Mucosa of rectum (tissue), 2 donors: ENCODE results near the gene FSCN2.
"Not testable (repeated sequence)": the region's sequence is repeated elsewhere in the genome, so short reads cannot be mapped to it uniquely, and the experiment has no call there.

Source experiments
- H3K27ac ChIP-seq, 2 donors: one replicate each; pipeline ENCODE4 v1.7.0; 2013; ENCODE audit warnings: inconsistent platforms in 2 of 2, low read depth in 2 of 2, low read length in 2 of 2
- H3K27me3 ChIP-seq, 2 donors: one replicate each; pipeline ENCODE4 v1.7.0; 2013; ENCODE audit warnings: low read length in 2 of 2; ENCODE audit not compliant: control insufficient read depth in 2 of 2, insufficient read depth in 2 of 2
- H3K36me3 ChIP-seq, 2 donors: one replicate each; pipeline ENCODE4 v1.7.0; 2013; ENCODE audit warnings: low read length in 2 of 2; ENCODE audit not compliant: control insufficient read depth in 2 of 2, insufficient read depth in 2 of 2
- H3K4me1 ChIP-seq, 2 donors: one replicate each; pipeline ENCODE4 v1.7.0; 2013; ENCODE audit warnings: low read length in 2 of 2, mild to moderate bottlenecking in 1 of 2; ENCODE audit not compliant: control insufficient read depth in 2 of 2, insufficient read depth in 2 of 2
- H3K4me3 ChIP-seq, 2 donors: one replicate each; pipeline ENCODE4 v1.7.0; 2013; ENCODE audit warnings: low read length in 2 of 2
- H3K9ac ChIP-seq, 2 donors: one replicate each; pipeline ENCODE4 v1.7.0; 2013; ENCODE audit warnings: low read length in 2 of 2, low read depth in 1 of 2, mild to moderate bottlenecking in 1 of 2
- H3K9me3 ChIP-seq, 2 donors: one replicate each; pipeline ENCODE4 v1.7.0; 2013; ENCODE audit warnings: low read length in 2 of 2; ENCODE audit not compliant: control insufficient read depth in 2 of 2
- donor health status: healthy.
- donor health status: Normal muscosa, but diverticular disease.

Gene FSCN2

GRCh38 chr17:81578038-81578441 is 49.9 kb downstream of the FSCN2 start:
- Histone ChIP-seq H3K27ac (no peak overlapping the region), H3K27me3 (no peaks in the 10 kb centered on the region), H3K4me1 (peaks cover 0 to 5% of the 10 kb centered on the region in 2 donors), H3K9ac (no peak overlapping the region), H3K36me3 (peaks cover 37 to 46% of the 10 kb centered on the region in 2 donors), H3K4me3 (no peak overlapping the region), H3K9me3 (no peaks in the 10 kb centered on the region)

GRCh38 chr17:81578561-81579225 is 50.5 kb downstream of the FSCN2 start:
- peaks cover 0 to 5% of the 10 kb centered on the region in 2 donors for H3K4me1 ChIP-seq
- no peak overlapping the region for H3K4me3 ChIP-seq
- no peak overlapping the region for H3K27ac ChIP-seq
- H3K36me3 ChIP-seq: peaks cover 41 to 50% of the 10 kb centered on the region in 2 donors
- H3K27me3 ChIP-seq: no peaks in the 10 kb centered on the region
- no peak overlapping the region for H3K9ac ChIP-seq
- H3K9me3 ChIP-seq: no peaks in the 10 kb centered on the region

DNA sequence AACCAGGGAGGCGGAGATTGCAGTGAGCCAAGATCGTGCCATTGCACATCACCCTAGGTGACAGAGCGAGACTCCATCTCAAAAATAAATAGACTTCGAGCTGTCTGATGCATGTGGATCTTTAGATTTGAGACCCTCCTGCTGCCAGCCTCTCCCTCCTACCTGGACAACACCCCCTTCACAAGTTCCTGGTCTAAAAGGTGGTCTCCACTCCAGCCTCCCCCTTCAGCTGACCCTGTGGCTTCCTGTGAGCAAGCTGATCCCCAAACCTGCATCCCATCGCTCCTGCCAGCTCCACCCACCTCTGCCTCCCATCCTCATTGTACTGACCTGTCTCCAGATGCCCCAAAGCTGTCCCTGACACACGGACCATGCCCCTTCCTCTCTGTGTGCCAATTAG is 51.1 kb downstream of the FSCN2 start:
- Histone ChIP-seq H3K9ac (no peak overlapping the region), H3K36me3 (peaks cover 39 to 51% of the 10 kb centered on the region in 2 donors), H3K9me3 (no peaks in the 10 kb centered on the region), H3K27ac (no peak overlapping the region), H3K4me1 (peaks cover 0 to 5% of the 10 kb centered on the region in 2 donors), H3K27me3 (no peaks in the 10 kb centered on the region), H3K4me3 (no peak overlapping the region)

DNA sequence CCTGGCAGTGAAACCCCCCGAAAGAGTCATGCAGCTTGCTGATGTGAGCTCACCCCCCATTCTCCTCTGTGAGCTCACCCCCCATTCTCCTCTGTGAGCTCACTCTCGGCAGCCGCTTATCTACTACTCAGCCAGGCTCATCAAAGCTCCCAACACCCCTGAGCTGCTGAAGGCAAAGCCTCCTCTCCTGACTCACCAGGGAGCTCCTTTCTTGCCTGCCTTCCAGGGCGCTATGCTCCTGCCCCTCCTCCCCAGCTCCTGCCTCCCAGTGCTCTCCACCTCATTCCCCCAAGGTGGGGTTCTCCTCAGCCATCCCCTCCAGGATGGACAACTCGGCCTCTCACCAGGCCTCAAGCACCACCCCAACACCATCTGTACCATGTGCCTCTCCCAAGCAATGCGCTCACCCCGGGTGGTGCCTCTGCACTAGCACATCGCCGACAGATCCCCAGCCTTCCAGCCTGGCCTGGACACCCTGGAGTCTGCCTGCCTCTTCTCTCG is 51.7 kb downstream of the FSCN2 start:
- Histone ChIP-seq H3K4me3 (no peak overlapping the region), H3K9me3 (no peaks in the 10 kb centered on the region), H3K27ac (no peak overlapping the region), H3K4me1 (peaks cover 0 to 5% of the 10 kb centered on the region in 2 donors), H3K36me3 (peaks cover 41 to 51% of the 10 kb centered on the region in 2 donors), H3K9ac (no peak overlapping the region), H3K27me3 (no peaks in the 10 kb centered on the region)

GRCh38 chr17:81580481-81580880 is 52.3 kb downstream of the FSCN2 start:
- no peak overlapping the region for H3K4me3 ChIP-seq
- peaks cover 0 to 5% of the 10 kb centered on the region in 2 donors for H3K4me1 ChIP-seq
- H3K27me3 ChIP-seq: no peaks in the 10 kb centered on the region
- peaks cover 39 to 49% of the 10 kb centered on the region in 2 donors for H3K36me3 ChIP-seq
- H3K9ac ChIP-seq: no peak overlapping the region
- no peak overlapping the region for H3K27ac ChIP-seq
- no peaks in the 10 kb centered on the region for H3K9me3 ChIP-seq

GRCh38 chr17:81581758-81582157 is 53.6 kb downstream of the FSCN2 start:
- no peaks in the 10 kb centered on the region for H3K9me3 ChIP-seq
- H3K27me3 ChIP-seq: no peaks in the 10 kb centered on the region
- no peak overlapping the region for H3K4me3 ChIP-seq
- H3K4me1 ChIP-seq: peaks cover 0 to 5% of the 10 kb centered on the region in 2 donors
- H3K9ac ChIP-seq: no peak overlapping the region
- H3K36me3 ChIP-seq: peaks cover 45 to 52% of the 10 kb centered on the region in 2 donors
- H3K27ac ChIP-seq: no peak overlapping the region

- no peaks in the 10 kb centered on the region for H3K9me3 ChIP-seq
- H3K27ac ChIP-seq: no peak overlapping the region
- H3K4me3 ChIP-seq: no peak overlapping the region
- peaks cover 48 to 52% of the 10 kb centered on the region in 2 donors for H3K36me3 ChIP-seq
- no peaks in the 10 kb centered on the region for H3K27me3 ChIP-seq
- peaks cover 0 to 2% of the 10 kb centered on the region in 2 donors for H3K4me1 ChIP-seq
- no peak overlapping the region for H3K9ac ChIP-seq
Observed at GRCh38 chr17:81582341-81582740, 54.2 kb downstream of the FSCN2 start.

DNA sequence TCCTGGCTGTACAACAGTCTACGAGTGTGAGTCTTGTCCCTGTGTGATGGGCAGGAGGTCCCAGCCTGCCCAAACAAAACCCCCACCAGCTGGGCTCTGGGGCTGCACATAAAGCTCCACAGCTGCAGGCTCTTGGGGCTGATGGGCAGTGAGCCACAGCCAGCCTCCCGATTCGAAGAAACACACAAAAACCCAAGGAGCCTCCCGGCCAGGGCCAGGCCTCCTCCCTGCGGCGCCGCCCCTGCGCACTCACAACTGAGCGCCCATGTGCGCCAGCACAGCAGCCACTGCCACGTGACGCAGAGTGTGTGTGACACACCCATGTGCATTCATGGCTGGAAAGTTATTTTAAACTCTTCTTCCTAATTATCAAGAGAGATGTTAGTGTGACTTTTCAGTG is 54.6 kb downstream of the FSCN2 start:
- Histone ChIP-seq H3K36me3 (peaks cover 48 to 52% of the 10 kb centered on the region in 2 donors), H3K9ac (no peak overlapping the region), H3K4me1 (no peaks in the 10 kb centered on the region), H3K9me3 (no peaks in the 10 kb centered on the region), H3K27me3 (no peaks in the 10 kb centered on the region), H3K27ac (no peak overlapping the region), H3K4me3 (no peak overlapping the region)

DNA sequence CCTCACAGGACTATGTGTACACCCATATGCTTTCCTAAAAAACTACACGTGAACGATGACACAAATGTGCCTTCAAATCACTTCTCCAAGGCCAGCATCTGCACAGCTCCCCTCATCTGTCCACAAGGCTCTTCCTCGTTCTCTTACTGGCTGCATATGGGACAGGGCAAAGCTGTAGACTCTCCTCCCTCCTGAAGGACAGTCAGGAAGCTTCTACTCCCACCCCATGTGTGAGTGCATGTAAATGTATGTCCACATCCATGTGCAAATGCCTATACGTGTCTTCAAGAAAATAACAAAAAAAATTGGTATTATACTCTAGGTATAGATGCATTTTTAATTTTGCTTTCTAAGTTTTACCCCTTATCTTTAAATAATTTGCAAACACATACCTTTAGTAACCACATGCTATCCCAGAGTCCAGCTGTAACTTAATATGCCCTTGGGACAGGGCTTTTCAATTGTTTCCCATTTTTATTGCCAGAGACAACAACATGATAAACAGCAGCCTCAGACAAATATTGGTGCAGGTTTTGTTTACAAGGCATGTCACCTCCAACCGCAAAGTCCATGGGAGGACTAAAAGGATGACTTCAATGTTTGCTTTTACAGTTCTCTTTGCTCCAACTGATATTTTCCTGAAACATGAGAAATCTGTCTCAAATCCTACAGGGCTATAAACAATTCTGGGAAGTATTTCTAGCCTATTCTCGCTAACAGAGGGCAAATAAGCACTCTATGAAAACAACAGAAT is 55.6 kb downstream of the FSCN2 start:
- Histone ChIP-seq H3K27ac (no peak overlapping the region), H3K4me3 (no peak overlapping the region), H3K9ac (no peak overlapping the region), H3K27me3 (no peaks in the 10 kb centered on the region), H3K36me3 (peaks cover 52 to 56% of the 10 kb centered on the region in 2 donors), H3K9me3 (no peaks in the 10 kb centered on the region), H3K4me1 (no peaks in the 10 kb centered on the region)

DNA sequence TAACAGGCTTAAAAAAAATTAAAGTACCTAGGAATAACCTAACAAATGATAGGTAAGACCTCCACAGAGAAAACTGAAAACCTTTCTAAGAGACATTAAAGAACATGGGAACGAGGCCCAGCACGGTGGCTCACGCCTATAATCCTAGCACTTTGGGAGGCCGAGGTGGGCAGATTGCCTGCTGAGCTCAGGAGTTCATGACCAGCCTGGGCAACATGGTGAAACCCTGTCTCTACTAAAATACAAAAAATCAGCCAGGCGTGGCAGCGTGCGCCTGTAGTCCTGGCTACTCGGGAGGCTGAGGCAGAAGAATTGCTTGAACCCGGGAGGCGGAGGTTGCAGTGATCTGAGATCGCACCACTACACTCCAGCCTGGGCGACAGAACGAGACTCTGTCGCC is 56.6 kb downstream of the FSCN2 start:
- not testable (repeated sequence) for H3K4me3 ChIP-seq, H3K9ac ChIP-seq, H3K27ac ChIP-seq, H3K9me3 ChIP-seq, H3K27me3 ChIP-seq, H3K4me1 ChIP-seq
- H3K36me3 ChIP-seq: peaks cover 51 to 54% of the 10 kb centered on the region in 2 donors
